NCI-H2029 treated with DMSO at 0.1 percent for 48 hours (cell line): ENCODE results near the gene PSMD8.
"Not testable (repeated sequence)": the region's sequence is repeated elsewhere in the genome, so short reads cannot be mapped to it uniquely, and the experiment has no call there.

Experiments used
- DNase-seq: peaks from one replicate; lab custom pipeline; 2025; lab: John Stamatoyannopoulos, UW

Gene PSMD8

DNA sequence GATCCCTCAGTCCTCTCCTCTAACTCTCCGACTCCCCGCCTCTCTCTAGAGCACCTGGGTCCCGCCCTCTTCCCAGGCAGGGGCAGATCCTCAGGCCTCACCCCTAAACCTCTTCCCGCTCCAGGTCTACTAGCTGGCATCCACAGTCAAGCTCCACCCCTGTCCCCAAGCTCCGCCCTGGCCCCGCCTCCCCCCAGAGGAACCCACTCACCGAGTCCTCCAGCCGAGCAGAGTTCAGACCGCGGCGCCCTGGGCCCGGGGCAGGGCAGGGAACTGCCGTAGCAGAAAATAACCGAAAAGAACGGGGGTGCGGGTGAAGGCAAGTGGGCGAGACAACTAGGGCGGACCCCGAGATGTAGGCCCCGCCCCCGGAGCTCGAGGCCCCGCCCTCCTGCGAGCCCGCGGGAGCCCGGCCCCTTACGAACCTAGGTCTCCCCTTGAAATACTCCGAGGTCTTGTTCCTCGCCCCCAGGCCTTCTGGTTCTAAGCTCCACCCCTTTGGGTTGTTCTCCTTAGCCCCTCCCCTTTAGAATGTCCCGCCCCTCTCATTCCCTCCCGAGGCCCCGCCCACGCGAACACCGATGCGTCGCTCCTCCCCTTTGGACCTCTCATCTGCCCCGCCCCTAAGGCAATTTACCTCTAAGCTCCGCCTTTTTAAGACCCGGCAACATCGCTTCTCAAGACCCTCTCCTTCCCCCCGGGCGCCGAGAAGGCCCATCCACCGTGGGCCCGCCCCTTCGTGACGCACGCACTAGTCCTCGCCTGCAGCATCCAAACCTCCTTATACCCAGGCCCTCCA is 13.4 kb downstream of the PSMD8 start, which contains the start of gene GGN:
TSS of gene GGN (minus strand) at position 485 of the 799 bp plus-strand sequence. CDS start 773 bp downstream, outside the sequence.
- peak; percentile 45 for DNase-seq

DNA sequence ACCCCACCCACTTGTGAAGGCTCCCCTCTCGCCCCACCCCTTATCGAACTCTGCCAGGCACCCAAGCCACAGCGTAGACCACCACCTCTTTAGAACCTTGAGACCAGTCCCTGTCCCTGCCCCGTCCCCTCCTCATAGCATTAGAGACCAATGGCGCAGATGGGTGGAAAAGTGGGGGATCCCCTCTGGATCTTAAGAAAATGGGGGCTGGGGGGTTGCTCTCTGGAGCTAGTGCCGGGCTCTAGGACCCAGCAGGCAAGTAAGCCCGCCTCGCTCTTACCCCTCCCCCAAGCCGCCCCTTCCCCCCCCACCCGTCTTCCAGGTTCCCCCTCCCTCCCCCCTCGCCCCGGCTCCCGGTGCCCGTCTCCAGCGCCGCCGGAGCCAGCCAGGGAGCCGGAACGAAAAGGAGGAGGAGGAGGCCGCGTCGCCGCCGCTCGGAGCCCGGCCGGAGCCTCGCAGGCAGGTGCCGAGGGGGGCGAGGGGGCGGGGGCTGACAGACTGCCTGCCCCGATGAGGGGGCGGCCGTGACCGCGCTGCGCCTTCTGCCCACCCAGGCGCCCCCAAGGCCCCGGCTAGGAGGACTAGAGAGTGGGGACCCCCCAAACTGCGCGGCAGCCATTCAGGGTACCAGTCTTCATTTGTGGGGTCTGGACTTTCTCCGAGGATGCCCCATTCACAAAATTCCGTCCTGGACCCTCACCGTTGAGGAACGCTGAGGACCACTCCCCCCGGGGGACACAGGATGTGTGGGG is 14.2 kb downstream of the PSMD8 start, which contains the start of gene SPRED3:
TSS of gene SPRED3 (plus strand) at position 349 of the 752 bp plus-strand sequence. CDS start 1,606 bp downstream, outside the sequence.
- no peak for DNase-seq

DNA sequence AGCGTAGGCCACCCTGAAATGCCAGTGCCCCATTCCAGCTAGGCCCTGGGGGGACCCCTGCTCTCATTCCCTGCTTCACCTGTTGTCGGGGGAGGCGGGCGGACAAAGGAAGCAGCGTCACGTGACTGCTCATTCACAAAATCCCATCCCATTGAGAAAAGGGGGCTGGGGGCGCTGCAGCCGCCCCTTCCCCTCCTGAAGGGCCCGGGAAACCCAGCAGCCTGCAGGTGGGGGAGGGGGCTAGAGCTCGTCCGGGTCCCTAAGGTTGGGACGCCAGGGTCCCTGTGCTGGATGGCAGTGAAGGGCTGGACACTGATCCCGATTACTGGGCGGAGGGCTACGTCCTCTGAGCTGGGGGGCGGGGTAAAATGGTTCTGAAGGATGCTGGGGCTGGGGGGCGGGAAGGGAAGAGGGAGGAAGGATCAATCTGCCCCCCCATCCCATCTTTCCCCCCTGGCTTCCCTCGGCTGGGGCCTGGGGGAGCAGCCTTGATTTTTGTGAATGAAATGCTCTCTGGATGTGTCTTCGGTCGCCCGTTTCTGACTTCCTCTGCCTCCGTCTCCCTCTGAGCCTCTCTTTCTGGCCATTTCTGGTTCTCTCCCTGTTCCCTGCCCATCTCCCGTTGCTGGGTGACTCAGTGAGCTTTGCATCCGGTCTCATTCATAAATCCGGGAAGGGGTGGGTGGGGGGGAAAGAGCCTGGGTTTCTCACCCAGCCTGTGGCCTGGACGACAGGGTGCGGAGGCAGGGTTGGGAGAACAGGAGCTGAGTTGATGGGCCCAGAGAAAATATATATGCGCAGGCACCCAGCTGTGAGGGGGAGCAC is 14.9 kb downstream of the PSMD8 start:
- no peak for DNase-seq

DNA sequence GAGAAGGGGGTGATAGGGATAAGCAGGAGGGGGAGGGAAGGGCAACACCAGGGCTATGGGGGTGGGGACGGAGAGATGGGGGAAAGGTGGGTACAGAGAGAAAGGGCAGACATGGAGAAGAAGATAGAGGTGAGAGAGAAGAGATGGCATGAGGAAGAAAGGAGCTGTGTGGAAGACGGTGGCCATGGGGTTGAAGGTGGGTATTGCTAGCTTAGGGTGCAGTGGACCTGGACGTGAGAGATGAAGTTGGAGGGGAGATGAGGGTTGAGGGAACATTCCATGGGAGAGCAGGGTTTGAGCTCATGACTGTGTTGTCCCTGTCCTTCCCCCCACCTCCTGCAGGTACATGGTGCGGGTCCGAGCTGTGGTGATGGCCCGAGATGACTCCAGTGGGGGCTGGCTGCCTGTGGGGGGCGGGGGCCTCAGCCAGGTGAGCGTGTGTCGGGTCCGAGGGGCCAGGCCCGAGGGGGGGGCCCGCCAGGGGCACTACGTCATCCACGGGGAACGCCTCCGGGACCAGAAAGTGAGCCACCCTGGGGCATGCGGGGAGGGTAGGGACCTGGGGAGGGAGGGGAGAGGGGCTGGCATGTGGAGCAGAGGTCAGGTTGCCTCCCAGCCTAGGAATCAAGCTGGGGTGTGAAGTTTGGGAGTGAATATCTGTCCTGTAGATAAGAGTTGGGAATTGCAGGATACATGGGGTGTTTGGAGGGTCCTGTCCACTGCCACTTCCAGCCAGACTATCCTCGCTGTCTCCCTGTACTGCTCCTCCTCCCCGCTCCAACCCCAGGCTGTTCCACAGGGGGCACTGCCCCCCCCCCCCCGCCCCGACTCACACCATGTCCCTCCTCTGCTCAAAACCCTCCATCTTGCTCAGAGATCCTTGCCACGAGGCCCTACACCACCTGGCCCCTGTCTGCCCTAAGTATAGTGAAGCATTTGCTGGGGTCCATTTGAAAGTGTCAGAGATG is 15.9 kb downstream of the PSMD8 start:
- DNase-seq = no peak

DNA sequence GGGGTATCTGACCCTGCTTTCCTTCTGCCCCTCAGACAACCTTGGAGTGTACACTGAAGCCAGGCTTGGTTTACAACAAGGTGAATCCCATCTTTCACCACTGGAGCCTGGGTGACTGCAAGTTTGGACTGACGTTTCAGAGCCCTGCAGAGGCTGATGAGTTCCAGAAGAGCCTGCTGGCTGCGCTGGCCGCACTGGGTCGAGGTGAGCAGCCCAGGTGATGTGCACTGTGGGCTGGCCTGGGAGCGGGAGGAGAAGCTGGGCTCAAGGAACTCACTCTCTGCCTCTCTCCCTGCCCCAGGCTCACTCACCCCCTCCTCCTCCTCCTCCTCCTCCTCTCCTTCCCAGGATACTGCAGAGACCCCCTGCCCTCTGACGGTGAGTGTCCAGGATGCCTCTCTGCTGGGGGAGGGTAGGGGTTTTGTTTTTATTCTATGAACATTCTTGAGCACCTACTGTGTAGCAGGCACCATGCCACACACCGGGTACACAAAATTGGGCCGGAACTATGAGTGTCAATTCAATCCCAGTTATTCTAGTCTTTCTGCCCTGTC is 17.6 kb downstream of the PSMD8 start:
- no peak for DNase-seq

DNA sequence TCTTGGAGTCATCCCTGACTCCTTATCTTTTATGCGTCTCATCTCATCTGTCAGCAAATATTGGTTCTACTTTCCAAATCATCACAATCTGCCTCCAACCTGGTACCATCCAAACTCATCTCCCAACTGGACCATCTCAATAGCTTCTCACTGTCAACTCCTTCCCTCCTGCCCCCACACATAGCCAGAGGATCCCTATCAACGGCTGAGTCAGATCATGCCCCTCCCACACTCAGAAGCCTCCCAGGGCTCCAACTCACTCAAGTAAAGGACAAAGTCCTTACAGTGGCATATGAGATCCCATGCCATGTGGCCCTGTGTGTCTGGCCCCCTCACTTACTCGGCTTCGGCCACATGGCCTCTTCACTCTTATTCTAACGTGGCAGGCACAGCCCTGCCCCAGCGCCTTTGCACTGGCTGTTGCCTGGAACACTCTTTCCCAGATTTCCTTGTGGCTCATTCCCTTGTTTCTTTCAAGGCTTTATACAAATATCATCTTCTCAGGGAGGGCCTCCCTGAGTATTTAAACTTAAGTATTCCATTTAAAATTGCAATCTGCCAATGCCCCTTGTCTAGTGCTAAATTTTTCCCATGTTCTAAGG is 18.4 kb downstream of the PSMD8 start:
- DNase-seq = no peak

DNA sequence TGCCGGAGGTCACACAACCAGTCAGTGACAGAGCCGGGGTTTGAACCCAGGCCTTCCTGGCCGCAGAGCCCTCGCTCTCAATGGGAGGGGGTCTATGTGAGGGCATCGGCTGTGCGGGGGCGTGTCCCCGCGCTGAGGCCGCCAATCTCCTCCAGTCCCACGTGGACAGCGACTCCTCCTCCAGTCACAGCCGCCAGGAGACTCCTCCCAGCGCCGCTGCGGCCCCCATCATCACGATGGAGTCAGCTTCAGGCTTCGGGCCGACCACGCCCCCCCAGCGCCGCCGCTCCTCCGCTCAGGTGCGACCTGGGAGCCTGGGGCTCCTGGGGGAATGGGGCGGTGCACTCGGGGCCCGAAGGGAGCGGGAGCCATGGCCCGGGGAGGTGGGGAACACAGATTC is 20.1 kb downstream of the PSMD8 start:
- DNase-seq = no peak

DNA sequence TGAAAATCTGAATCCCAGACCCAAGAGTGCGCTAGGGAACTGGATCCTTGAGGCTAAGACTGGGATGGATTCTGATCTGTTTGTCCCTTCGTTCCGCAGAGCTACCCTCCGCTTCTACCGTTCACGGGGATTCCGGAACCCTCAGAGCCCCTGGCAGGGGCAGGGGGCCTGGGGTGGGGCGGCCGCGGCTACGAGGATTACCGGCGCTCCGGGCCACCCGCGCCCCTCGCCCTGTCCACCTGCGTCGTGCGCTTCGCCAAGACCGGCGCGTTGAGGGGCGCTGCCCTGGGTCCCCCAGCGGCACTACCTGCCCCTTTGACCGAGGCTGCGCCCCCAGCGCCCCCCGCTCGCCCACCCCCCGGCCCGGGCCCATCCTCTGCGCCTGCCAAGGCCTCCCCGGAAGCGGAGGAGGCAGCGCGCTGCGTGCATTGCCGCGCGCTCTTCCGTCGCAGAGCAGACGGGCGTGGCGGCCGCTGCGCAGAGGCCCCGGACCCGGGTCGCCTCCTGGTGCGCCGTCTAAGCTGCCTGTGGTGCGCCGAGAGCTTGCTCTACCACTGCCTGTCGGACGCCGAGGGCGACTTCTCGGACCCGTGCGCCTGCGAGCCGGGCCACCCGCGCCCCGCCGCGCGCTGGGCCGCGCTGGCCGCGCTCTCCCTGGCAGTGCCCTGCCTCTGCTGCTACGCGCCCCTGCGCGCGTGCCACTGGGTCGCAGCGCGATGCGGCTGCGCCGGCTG is 21.2 kb downstream of the PSMD8 start:
- DNase-seq = no peak

DNA sequence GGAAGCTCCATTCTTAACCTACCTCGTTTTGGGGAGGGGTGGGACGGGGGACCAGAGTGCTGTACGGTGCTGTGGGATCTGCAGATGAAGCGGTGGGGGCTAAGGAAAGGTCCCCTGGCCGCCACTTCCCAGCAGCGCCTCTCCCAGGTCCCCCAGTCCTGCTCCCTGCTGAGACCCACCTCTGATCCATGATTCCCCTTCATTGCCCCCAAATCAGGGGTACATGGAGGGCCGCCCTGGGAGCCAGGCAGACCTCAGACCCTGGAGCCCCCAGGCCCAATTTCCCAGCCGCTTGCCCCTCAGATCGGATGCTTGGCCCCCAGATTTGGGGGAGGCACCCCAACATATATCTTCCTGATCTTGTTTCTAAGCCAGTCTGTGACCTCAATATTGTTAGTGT is 24.7 kb downstream of the PSMD8 start:
- no peak for DNase-seq

DNA sequence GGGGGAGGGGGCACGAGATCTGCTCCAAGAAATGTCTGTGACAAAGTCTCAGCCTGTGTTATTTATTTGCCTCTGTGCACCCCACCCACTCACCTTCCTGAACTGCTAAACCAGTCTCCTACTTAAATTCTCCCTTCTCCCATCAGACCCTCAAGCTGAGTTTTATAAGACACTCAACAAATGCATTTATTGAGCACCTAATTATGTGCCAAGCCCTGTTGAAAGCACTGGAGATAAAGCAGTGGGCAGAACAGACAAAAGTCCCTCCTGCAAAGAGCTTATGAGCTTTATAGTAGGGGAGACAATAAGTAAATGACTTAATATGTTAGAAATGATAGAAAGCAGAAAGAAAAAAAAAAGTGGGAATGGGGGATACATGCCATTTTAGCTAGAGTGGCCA is 25.2 kb downstream of the PSMD8 start:
- no peak for DNase-seq

DNA sequence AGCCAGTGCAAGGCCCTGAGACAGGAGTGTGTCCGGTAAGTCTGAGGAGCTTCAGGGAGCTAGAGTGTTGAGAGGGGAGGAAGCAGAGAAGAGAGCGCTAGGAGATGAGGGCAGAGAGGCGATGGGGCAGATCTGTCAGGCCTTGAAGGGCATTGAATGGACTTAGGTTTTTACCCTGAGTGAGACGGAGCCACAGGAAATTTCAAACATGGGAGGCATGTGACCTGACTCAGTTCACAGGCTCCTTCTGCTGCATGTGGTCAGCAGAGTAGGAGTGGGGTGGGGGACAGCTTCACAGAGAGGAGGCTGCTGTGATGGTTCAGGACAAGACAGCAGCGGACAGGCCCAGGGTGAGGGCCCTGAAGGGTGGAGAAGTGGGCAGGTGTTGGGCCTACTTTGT is 26.0 kb downstream of the PSMD8 start:
- no peak for DNase-seq

DNA sequence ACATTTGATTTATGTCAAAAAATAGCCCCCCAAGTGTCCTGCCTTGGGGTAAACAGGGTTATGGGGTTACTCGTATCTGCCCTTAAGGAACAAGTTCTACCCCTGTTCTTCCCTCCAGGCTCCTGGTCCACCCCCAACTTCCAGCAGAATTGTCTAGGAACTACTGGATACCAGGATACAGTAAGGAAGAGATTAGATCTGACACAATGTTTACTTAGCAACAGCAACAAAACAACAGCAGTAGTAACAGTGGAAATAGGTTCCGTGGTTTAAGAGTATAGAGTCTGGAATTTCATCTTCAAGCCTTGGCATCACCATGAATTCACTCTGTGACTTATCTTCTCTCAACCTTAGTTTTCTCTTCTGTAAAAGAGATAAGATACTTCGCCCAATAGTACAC is 26.8 kb downstream of the PSMD8 start:
- no peak for DNase-seq

DNA sequence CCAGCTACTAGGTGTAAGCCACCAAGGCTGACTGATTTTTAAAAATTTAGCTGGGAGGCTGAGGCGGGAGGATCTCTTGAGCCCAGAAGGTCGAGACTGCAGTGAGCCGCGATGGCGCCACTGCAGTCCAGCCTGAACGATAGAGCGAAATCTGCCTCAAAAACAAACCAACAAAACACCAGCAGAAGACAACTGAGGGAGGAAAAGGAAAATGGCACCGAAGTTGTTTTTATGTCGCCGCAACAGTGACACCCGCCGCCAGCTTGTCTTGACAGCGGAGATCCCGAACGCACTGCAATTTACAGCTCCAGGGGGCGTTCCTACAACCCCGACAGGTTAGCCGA is 28.2 kb downstream of the PSMD8 start:
- no peak for DNase-seq

DNA sequence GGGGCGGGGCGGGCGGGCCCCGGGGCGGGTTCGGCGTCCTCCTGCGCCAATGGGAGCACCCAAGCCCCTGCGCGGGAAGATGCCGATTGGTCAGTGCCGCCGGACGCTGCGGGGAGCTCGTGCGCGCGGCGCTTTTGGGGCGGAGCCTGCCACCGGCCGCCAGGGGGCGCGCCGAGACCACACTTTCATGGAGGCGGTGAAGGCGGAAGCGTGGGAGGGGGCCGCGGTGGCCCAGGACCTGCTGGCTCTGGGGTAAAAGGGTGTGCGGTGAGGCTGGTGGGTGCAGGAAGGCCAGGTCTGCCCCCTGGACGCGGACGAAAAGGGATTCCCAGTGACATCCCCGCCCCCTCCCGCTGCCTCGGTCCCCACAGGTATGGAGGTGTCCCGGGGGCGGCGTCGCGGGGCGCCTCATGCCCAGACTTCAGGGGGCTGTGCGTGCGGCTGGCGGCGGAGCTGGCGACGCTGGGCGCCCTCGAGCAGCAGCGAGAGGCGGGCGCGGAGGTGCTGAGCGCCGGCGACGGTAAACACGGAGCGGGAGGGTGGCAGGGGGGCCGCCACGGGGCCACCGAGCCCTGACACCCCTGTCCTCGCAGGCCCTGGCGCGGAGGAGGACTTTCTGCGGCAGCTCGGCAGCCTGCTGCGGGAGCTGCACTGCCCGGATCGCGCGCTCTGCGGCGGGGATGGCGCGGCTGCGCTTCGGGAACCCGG is 28.8 kb downstream of the PSMD8 start, which contains the start of gene FAM98C:
TSS of gene FAM98C (plus strand) at position 127 of the 708 bp plus-strand sequence. CDS start at position 188, 61 bp downstream.
- DNase-seq = peak; percentile 93

DNA sequence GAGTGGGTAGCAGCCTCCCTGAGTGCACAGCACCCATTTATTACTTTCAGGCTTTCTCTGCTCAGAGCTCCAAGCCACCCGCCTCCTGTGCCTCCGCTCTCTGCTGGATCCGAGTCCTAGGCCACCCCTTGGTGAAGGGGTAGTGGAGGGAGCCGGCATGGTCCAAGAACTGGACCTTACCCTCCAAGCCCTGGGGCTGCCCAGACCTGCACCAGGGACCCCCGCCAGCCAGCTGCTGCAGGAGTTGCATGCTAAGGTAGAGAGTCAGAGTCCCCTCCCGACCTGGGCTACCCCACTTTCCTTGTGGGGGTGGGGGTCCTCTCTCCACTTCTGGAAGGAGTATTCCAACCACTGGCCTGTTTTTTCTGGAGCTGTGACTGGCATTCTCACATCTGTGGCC is 30.5 kb downstream of the PSMD8 start:
- no peak for DNase-seq

DNA sequence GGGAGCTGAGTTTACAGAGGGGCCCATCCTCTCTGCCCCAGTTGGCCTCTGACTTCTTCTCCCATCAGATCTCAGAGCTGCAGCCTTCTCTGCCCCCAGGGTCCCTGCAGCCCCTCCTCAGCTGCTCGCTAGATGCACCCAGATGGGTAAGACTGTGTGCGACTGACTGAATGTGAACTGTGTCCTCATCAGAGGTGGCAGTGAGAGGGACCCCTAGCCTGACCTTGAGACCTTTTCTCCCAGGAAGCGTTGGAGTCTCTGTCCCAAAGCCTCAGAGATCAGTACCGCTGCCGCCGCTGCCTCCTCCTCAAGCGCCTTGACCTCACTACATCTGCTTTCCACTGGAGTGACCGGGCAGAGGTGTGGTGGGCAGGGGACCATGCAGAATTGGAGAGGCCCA is 30.9 kb downstream of the PSMD8 start:
- DNase-seq = no peak

DNA sequence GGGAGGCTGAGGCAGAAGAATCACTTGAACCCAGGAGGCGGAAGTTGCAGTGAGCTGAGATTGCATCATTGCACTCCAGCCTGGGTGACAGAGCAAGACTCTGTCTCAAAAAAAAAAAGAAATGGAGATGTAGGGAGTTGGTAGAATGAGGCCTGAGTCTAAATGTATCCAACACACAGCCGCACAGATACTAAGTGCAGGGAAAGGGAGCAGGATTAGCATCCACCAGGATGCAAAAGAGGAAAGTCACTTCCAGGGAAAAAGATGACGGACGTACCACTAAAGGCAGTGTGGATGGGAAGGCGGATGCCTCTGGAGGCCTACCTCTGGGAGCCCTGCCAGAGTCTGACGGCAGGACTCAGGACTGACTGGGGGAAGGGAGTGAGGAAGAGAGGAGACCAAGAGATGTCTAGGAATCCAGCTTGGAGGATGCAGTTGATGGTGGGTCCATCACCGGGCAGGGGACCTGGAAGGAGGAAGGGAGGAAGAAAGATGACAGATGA is 35.3 kb downstream of the PSMD8 start:
- DNase-seq = no peak

DNA sequence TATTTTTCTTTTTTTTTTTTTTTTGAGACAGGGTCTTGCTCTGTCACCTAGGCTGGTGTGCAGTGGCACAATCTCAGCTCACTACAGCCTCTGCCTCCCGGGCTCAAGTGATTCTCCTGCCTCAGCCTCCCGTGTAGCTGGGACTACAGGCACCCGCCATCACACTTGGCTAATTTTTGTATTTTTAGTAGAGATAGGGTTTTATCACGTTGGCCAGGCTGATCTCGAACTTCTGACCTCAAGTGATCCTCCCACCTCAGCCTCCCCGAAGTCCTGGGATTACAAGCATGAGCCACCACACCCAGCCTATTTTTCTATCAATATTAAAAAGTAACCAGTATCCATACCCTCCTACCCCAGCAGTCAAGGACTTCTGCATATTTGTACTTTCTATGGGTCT is 36.0 kb downstream of the PSMD8 start:
- DNase-seq = not testable (repeated sequence)
